Ramos (cell line): ENCODE results near the gene ACTN2.

ENCODE experiments used
- in situ Hi-C: fragments of 300-500 bp; cut with MboI; formaldehyde crosslinking; loops from one replicate; pipeline ENCODE4 v1.14.3; 2022; ENCODE audit warnings: low sequenced_read_pairs; ENCODE audit not compliant: unreplicated experiment

The ACTN2 gene

DNA sequence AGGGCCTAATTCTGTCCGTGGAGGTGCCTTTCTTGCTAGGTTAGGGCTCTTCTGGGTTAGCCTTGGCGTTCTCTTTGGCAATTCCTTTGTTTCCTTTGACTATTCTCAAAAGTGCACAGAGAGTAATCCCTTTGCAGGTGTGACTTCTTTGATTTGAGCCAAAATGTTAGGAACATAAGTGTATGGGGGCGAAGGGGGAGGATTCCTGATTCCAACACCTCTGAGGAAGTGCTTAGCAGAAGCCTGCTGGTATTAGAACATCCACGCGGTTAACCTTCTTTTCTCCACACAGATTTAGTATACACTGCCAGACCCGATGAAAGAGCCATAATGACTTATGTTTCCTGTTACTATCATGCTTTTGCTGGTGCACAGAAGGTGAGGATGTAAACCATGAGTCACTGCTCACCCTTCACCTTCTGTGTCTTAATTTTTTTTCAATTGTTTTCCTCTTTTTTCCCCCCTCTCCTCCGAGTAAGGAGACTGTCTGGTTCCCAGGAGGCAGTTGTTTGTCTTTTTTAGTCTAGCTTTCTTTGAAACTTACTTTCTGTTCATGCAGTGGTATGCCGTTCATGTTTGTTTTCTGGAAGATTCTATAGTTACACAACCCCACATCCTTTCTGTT lies 48.0 kb downstream of the ACTN2 start:
- in situ Hi-C loops: no loop called here

- in situ Hi-C loops: no loop called here
These were observed 50.5 kb downstream of the ACTN2 start for GRCh38 chr1:236736761-236737160.

- in situ Hi-C loops: no loop called here
These were observed 55.5 kb downstream of the ACTN2 start for GRCh38 chr1:236741753-236742152.

- in situ Hi-C loops: no loop called here
These were observed 56.3 kb downstream of the ACTN2 start for GRCh38 chr1:236742421-236743160.

DNA sequence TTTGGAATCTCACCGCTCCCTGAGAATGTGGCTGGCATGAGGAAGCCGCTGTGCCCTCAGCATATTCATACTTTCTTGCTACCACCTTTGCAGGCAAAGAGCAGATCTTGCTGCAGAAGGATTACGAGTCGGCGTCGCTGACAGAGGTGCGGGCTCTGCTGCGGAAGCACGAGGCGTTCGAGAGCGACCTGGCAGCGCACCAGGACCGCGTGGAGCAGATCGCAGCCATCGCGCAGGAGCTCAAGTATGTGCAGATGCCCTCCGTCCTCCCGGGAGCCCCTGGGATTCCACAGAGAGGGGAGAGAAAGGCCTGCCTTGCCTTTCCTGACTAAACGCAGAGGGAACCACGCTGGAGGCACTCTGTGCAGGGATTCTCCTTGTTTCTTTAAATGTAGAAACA lies 58.2 kb downstream of the ACTN2 start:
- in situ Hi-C loops: no loop called here

- in situ Hi-C loops: no loop called here
These were observed 60.5 kb downstream of the ACTN2 start for GRCh38 chr1:236746785-236747184.

DNA sequence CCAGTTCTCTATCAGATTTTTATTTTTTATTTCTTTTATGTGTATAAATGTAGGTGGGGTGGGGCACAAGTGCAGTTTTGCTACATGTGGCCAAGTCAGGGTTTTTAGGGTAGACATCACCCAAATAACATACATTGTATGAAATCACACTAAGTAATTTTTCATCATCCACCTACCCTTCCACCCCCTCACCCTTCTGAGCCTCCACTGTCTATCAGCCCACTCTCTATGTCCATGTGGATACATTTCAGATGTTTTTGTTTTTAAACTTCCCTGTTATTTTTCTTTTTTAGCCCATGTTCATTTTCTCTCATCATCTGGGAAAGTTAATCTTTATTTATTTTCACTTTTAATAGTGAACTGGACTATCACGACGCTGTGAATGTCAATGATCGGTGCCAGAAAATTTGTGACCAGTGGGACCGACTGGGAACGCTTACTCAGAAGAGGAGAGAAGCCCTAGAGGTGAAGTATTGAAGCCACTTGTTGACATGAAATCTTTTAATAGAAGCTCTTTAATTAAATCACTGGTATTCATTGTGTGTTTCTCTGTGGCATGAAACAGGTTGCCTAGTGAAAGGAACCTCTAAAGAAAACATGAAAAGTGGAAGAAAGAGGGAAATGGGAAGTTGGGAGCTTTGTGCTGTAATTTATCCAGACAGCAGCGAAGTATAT lies 61.1 kb downstream of the ACTN2 start:
- in situ Hi-C loops: no loop called here

- in situ Hi-C loops: no loop called here
These were observed 62.1 kb downstream of the ACTN2 start for GRCh38 chr1:236748268-236748870.

- in situ Hi-C loops: loop anchor here (10.0 to 25.0 kb wide), 2 partner anchors 624 to 811 kb away; no protein-coding TSS in a partner anchor
These were observed 64.6 kb downstream of the ACTN2 start for GRCh38 chr1:236750928-236751327.

DNA sequence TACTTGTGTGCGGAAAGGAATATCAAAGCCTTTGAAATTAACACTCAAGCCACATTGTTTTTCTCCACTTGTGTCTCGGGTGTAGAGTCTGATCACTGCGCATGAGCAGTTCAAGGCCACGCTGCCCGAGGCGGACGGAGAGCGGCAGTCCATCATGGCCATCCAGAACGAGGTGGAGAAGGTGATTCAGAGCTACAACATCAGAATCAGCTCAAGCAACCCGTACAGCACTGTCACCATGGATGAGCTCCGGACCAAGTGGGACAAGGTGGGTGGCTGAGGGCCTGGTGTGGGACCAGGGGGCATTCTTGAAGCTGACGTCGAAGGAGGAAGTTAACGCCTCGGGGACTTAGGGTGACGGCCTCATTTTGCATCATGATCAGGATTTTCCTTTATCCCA lies 65.1 kb downstream of the ACTN2 start:
- in situ Hi-C loops: loop anchor here (10.0 to 25.0 kb wide), 2 partner anchors 623 to 811 kb away; no protein-coding TSS in a partner anchor

DNA sequence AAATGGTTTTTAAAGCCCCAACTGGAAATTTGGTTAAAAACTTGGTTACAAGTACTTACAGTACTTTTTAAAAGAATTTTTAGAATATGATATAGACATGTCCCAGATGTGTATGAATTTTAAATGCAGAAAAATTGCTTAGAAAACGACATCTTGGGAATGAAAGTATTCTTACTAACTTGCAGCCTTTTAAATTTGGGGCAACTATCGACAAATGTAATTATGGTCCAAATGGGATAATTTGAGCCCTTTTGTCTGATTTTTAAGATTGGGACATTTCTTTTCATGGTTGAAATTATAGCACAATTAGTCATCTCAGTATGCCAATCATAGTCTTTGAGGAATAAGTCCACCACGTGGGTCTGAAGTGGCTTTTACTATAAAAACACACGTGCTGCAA lies 65.6 kb downstream of the ACTN2 start:
- in situ Hi-C loops: loop anchor here (10.0 to 25.0 kb wide), 2 partner anchors 623 to 810 kb away; no protein-coding TSS in a partner anchor

DNA sequence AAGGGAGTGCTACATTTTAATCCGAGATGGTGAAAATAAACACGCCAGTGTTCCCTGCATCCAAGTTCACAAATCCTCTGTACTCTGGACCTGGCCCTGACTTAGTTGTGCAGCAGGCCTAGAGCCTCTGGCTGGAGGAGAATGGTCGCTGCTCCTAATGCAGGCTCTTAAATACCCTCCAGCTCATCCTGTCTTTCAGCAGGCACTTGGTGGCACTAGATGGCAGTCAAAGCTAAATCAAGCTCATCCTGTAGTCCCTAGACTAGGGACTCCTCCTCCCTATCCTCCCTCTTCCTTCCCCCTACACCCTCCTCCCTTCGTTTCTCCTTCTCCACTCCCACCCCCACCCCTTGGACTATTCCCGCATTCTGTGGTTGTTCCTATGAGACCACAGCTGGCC lies 67.2 kb downstream of the ACTN2 start:
- in situ Hi-C loops: loop anchor here (10.0 to 25.0 kb wide), 2 partner anchors 621 to 809 kb away; no protein-coding TSS in a partner anchor

DNA sequence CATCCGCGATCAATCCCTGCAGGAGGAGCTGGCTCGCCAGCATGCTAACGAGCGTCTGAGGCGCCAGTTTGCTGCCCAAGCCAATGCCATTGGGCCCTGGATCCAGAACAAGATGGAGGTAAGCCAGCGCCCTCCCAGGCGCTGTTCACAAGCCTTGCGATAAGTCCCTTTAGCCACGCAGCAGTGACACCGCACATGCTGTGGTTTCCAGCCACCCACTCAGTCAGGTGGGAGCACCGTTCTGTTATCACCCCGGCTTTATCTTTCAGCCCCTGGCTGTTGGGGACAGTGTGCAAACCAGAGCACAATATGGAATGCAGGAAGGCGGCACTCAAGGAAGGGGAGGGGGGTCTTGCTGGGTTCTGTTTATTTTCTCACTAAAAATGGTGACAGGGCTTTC lies 67.7 kb downstream of the ACTN2 start:
- in situ Hi-C loops: loop anchor here (10.0 to 25.0 kb wide), 2 partner anchors 621 to 808 kb away; no protein-coding TSS in a partner anchor

DNA sequence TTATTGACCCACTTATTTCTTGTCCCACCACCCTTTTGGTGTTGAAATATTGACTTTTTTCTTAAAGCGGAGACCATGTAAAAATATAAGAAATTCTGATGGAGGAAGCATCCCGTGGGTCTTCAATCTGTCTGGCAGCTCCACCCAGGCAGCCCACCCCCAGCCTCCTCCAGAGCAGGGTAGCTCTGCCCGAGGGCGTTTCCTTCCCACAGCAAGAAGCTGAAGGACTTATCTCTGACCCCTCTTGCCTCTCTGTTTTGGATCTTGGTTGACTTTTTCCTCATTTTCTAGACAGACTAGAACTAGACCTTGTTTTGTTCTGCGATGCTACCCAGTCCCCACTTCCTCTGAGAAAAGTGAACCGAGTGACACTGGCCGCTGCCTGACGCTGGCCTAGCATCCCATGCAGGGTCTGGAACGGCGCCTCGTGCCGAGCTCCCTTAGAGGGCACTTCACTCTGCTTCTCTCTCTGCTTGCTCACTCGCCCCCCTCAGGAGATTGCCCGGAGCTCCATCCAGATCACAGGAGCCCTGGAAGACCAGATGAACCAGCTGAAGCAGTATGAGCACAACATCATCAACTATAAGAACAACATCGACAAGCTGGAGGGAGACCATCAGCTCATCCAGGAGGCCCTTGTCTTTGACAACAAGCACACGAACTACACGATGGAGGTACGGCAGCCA lies 68.4 kb downstream of the ACTN2 start:
- in situ Hi-C loops: loop anchor here (10.0 to 25.0 kb wide), 2 partner anchors 620 to 808 kb away; no protein-coding TSS in a partner anchor

DNA sequence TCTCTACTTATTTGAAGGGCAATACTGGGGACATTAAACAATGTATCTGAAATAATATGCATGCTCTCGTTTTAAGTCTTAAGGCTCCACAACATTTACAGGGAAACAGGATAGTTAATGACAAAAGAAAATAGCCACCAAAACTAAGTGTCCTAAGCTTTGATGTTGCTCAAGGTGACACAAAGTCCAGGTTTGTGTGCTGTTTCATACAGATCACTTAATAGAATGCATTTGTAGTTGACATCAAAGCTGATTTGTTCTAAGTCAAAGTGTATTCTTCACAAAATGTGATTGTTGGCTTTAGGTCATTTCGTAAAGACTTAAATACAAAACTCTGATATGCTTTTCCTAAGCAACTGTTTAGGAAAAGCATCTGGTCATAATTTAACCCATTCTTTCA lies 71.3 kb downstream of the ACTN2 start:
- in situ Hi-C loops: loop anchor here (10.0 to 25.0 kb wide), 2 partner anchors 617 to 805 kb away; no protein-coding TSS in a partner anchor

DNA sequence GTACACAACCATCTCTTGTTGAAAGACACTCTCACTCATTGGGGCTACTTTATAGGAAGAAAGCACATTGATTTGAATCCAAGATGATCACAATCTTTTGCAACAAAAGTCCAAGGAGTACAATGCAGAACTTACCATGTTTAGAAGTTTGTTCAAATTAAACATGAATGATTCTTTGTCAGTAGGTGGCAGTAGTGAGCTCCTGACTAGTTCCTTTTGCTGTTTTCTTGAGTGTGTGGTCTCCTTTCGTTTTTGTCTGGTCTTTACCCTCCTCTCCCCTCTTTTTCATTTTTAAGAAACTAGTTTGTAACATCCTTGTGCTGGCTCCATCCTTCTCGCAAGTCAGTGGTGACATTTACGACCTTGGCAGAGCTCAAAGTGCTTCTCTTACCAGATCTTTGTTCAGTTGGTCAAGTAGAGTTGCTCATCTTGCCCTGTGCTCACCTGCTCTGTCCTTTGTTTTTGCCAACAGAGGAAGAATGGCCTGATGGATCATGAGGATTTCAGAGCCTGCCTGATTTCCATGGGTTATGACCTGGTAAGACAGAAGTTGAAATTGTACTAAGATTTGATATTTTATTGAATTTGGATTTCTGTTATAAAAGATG lies 73.1 kb downstream of the ACTN2 start:
- in situ Hi-C loops: loop anchor here (10.0 to 25.0 kb wide), 2 partner anchors 615 to 803 kb away; no protein-coding TSS in a partner anchor

GRCh38 chr1:236760480-236760879 lies 74.2 kb downstream of the ACTN2 start:
- in situ Hi-C loops: loop anchor here (25.0 kb wide), 1 partner anchor 802 kb away; no protein-coding TSS in a partner anchor

GRCh38 chr1:236760986-236761385 lies 74.7 kb downstream of the ACTN2 start:
- in situ Hi-C loops: loop anchor here (25.0 kb wide), 1 partner anchor 801 kb away; no protein-coding TSS in a partner anchor
